ENCODE measurements around the gene MST1. TPM values are rescaled to one million over a fixed set of nuclear protein-coding genes. Genes with fewer than 3 reads are reported as not detected.

Gene MST1
- total RNA-seq, 4 donors from 2014 or later: 11.7 to 23.7 (median 17.0) TPM

DNA sequence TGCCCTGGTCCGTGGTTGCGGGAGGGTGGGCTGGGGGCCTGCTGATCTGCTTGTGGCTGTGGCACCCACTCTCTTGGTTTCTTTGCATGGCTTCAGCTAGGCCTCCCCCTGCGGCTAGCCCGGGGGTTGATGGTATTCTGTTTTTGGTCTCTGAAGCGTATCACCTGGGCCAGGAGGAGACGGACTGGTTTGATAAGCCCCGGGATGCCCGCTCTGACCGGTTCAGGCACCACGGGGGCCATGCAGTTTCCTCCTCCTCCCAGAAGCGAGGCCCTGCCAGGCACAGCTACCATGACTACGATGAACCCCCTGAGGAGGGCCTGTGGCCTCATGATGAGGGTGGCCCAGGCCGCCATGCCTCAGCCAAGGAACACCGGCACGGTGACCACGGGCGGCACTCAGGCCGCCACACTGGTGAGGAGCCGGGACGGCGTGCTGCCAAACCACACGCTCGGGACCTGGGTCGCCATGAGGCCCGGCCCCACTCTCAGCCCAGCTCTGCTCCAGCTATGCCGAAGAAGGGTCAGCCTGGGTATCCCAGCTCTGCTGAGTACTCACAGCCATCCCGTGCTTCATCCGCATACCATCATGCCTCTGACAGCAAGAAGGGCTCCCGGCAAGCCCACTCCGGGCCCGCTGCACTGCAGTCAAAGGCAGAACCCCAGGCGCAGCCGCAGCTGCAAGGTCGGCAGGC, 26.4 kb downstream of the MST1 start:
- no peaks in the 10 kb centered on the region for H3K4me1 ChIP-seq
- no peaks in the 10 kb centered on the region for H3K9me3 ChIP-seq
- TF ChIP-seq POLR2A (IDR thresholded peaks at IDR 0.05): no peak
- no peak for TF ChIP-seq EP300 (IDR thresholded peaks at IDR 0.05)
- TF ChIP-seq, protein P1, sequence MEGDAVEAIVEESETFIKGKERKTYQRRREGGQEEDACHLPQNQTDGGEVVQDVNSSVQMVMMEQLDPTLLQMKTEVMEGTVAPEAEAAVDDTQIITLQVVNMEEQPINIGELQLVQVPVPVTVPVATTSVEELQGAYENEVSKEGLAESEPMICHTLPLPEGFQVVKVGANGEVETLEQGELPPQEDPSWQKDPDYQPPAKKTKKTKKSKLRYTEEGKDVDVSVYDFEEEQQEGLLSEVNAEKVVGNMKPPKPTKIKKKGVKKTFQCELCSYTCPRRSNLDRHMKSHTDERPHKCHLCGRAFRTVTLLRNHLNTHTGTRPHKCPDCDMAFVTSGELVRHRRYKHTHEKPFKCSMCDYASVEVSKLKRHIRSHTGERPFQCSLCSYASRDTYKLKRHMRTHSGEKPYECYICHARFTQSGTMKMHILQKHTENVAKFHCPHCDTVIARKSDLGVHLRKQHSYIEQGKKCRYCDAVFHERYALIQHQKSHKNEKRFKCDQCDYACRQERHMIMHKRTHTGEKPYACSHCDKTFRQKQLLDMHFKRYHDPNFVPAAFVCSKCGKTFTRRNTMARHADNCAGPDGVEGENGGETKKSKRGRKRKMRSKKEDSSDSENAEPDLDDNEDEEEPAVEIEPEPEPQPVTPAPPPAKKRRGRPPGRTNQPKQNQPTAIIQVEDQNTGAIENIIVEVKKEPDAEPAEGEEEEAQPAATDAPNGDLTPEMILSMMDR (IDR thresholded peaks at IDR 0.05): no peak
- no peak for DNase-seq (ENCODE audit: low spot score in 2 of 2)
- H3K27ac ChIP-seq: no peak overlapping the region
- peaks cover 0 to 6% of the 10 kb centered on the region in 2 donors for H3K27me3 ChIP-seq
- 92 to 93% methylated on average over 18 to 34 of the region's 34 CpGs for WGBS, 2 donors
- H3K36me3 ChIP-seq: peaks cover 0 to 8% (median 0%) of the 10 kb centered on the region in 3 donors
- H3K4me3 ChIP-seq: no peak overlapping the region

GRCh38 chr3:49662021-49662420, 27.3 kb downstream of the MST1 start:
- Histone ChIP-seq H3K36me3 (peaks cover 0 to 8% (median 0%) of the 10 kb centered on the region in 3 donors), H3K4me3 (no peak overlapping the region), H3K27ac (no peak overlapping the region), H3K9me3 (no peaks in the 10 kb centered on the region), H3K27me3 (peaks cover 0 to 6% of the 10 kb centered on the region in 2 donors), H3K4me1 (no peaks in the 10 kb centered on the region)
- no peak for DNase-seq (ENCODE audit: low spot score in 2 of 2)
- WGBS, 2 donors: 87 to 89% methylated on average over 21 to 22 of the region's 22 CpGs
- TF ChIP-seq, protein P1 (IDR thresholded peaks at IDR 0.05): no peak
- TF ChIP-seq EP300 (IDR thresholded peaks at IDR 0.05) (no peak), POLR2A (IDR thresholded peaks at IDR 0.05) (no peak)

- TF ChIP-seq EP300 (IDR thresholded peaks at IDR 0.05) (no peak), POLR2A (IDR thresholded peaks at IDR 0.05) (no peak)
- TF ChIP-seq, protein P1 (IDR thresholded peaks at IDR 0.05): no peak
- Histone ChIP-seq H3K9me3 (no peaks in the 10 kb centered on the region), H3K27me3 (peaks cover 0 to 5% of the 10 kb centered on the region in 2 donors), H3K36me3 (peaks cover 0 to 8% (median 0%) of the 10 kb centered on the region in 3 donors), H3K4me1 (no peaks in the 10 kb centered on the region), H3K4me3 (no peak overlapping the region), H3K27ac (no peak overlapping the region)
- no peak for DNase-seq (ENCODE audit: low spot score in 2 of 2)
- WGBS, 2 donors: 87 to 89% methylated on average over 13 to 14 of the region's 14 CpGs
Observed at GRCh38 chr3:49661281-49661680, 28.0 kb downstream of the MST1 start.

DNA sequence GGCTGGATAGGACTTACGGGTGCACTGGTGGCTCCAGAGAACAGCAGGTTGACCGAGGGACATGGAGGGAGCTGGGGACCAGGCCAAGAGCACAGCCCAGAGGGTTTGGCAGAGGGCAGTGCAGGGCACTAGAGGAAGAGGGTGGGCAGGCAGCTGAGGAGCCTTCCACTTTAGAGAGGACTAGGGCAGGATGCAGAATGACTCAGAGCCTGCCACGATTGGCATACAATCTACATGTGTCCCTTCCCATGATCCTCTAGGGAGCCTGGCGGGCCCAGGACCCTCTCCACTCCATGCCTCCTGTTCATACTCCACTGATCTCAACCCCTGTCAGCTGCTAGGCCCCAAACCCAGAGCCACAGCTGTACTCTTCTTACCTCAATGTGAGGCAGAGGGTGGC, 29.5 kb downstream of the MST1 start:
- no peak for DNase-seq (ENCODE audit: low spot score in 2 of 2)
- H3K36me3 ChIP-seq: peaks cover 0 to 8% (median 0%) of the 10 kb centered on the region in 3 donors
- H3K27ac ChIP-seq: no peak overlapping the region
- no peaks in the 10 kb centered on the region for H3K9me3 ChIP-seq
- 76 to 81% methylated on average over 4 of the region's 4 CpGs for WGBS, 2 donors
- TF ChIP-seq, protein P1 (IDR thresholded peaks at IDR 0.05): no peak
- TF ChIP-seq EP300 (IDR thresholded peaks at IDR 0.05): no peak
- no peak for TF ChIP-seq POLR2A (IDR thresholded peaks at IDR 0.05)
- no peaks in the 10 kb centered on the region for H3K27me3 ChIP-seq
- H3K4me1 ChIP-seq: no peaks in the 10 kb centered on the region
- H3K4me3 ChIP-seq: no peak overlapping the region

- WGBS, 2 donors: 86 to 88% methylated on average over 2 of the region's 2 CpGs
- Histone ChIP-seq H3K9me3 (no peaks in the 10 kb centered on the region), H3K27me3 (no peaks in the 10 kb centered on the region), H3K4me3 (no peak overlapping the region), H3K27ac (no peak overlapping the region), H3K4me1 (no peaks in the 10 kb centered on the region), H3K36me3 (peaks cover 0 to 8% (median 0%) of the 10 kb centered on the region in 3 donors)
- no peak for DNase-seq (ENCODE audit: low spot score in 2 of 2)
- no peak for TF ChIP-seq POLR2A (IDR thresholded peaks at IDR 0.05)
- no peak for TF ChIP-seq EP300 (IDR thresholded peaks at IDR 0.05)
- TF ChIP-seq, protein P1 (IDR thresholded peaks at IDR 0.05): no peak
Observed at GRCh38 chr3:49658711-49659110, 30.6 kb downstream of the MST1 start.
